ENCODE measurements around the gene C2orf76.

DNA sequence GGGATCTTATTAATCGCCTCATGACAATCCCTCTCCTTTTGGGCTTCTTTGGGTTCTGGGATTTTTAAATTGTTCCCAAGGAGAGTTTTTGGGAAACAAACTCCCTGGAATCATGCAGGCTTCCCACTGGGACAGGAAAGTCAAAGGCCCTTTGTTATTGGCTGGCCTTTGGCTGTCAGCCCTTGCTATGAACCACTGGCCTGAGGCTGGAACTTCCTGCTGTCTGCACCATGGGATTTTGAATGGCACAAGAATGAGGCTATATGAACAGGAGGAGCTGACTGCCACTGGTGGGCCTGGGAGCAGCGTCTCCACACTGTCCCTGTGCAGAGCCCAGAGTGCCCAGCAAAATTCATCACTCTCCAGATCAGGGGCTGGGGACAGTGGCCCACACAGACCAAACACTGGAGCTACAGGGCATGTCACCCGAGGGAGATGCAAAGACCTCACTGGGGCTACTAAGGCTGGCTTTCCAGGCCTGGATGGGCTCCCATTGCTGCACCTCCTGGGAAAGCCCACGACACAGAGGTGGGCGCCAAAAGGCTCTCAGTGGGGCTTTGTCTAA lies 107.3 kb downstream of the C2orf76 start:
- TF ChIP-seq, protein P1, sequence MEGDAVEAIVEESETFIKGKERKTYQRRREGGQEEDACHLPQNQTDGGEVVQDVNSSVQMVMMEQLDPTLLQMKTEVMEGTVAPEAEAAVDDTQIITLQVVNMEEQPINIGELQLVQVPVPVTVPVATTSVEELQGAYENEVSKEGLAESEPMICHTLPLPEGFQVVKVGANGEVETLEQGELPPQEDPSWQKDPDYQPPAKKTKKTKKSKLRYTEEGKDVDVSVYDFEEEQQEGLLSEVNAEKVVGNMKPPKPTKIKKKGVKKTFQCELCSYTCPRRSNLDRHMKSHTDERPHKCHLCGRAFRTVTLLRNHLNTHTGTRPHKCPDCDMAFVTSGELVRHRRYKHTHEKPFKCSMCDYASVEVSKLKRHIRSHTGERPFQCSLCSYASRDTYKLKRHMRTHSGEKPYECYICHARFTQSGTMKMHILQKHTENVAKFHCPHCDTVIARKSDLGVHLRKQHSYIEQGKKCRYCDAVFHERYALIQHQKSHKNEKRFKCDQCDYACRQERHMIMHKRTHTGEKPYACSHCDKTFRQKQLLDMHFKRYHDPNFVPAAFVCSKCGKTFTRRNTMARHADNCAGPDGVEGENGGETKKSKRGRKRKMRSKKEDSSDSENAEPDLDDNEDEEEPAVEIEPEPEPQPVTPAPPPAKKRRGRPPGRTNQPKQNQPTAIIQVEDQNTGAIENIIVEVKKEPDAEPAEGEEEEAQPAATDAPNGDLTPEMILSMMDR (IDR thresholded peaks at IDR 0.05), result no peak
- no peak for TF ChIP-seq POLR2A (IDR thresholded peaks at IDR 0.05)

Data from uterus (tissue), 2 donors.